Uterus (tissue), 2 donors: ENCODE data around the gene FGD2.

Experiments
- CTCF ChIP-seq, 4 experiments: fragments of 200-600 bp in 2 of 4; fragments of 450-650 bp in 2 of 4; sonication (generic) in 2 of 4; IDR thresholded peaks; one replicate each; pipeline ENCODE4 v1.5.1; 2016 to 2019; ENCODE audit warnings: antibody characterized with exemption in 4 of 4, mild to moderate bottlenecking in 2 of 4, moderate library complexity in 1 of 4
- POLR2A ChIP-seq, 2 donors: fragments of 450-650 bp; IDR thresholded peaks; one replicate each; pipeline ENCODE4 v1.6.1; 2016; ENCODE audit warnings: antibody characterized with exemption in 2 of 2, mild to moderate bottlenecking in 1 of 2, moderate library complexity in 1 of 2

GRCh38 chr6:37029249-37029971, 24.0 kb downstream of the FGD2 start:
- peak; percentile 66 to 85 (median 76) for TF ChIP-seq CTCF (IDR thresholded peaks at IDR 0.05)
- TF ChIP-seq POLR2A (IDR thresholded peaks at IDR 0.05) = no peak
